ENCODE data around the gene EIF5B. TPM values are rescaled to one million over a fixed set of nuclear protein-coding genes. Genes with fewer than 3 reads are reported as not detected.

The EIF5B gene
- total and polyA plus RNA-seq, 2 of the 4 experiments (the other 2 are of a cell fraction), result 19.7 to 21.8 TPM

DNA sequence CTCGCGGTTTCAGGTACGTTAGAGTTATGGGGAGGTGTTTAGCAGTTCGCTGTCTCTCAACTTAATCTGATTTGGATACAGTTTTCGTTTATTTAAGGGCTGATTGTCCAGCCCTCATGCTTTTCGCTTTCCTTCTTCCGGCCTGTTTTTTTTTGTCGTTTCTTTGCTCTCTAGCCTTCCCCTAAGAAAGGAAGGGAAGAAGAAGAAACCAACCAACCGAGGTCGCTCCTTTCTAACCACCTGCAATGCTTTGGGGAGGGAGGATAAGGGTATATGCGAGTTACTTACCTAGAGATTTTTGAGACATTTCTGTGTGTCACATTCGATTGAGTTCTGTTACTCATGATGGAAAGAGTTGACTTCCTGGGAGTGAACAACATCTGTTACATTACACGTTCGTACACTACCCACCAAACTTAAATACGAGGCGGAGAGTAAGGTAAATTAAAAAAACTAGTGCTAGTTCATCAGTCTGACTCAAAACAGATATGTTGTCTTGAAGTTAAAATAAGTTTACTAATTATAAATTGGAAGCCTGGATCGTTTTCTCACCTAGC is 918 bp downstream of the EIF5B start:
- Histone ChIP-seq H4K8ac (ENCODE audit: low read depth in 2 of 2, low read length in 2 of 2) (peak overlapping the region; percentile 12 to 88; a peak in 3 of 4 replicates), H2BK120ac (ENCODE audit: low read depth, low read length) (no peak overlapping the region), H3K36me3 (ENCODE audit: control insufficient read depth, insufficient read depth, low read length) (no peaks in the 10 kb centered on the region), H3K4ac (ENCODE audit: low read depth, low read length) (peak overlapping the region; percentile 67), H3K27me3 (ENCODE audit: control insufficient read depth, insufficient read depth, low read length) (no peaks in the 10 kb centered on the region), H3K56ac (ENCODE audit: extremely low read depth, insufficient read depth, low read length) (peak overlapping the region; percentile 50; the same call in 1 of the 2 replicates), H2BK20ac (ENCODE audit: low read depth, low read length) (no peak overlapping the region), H4K5ac (ENCODE audit: low read depth, low read length) (peak overlapping the region; percentile 16; the same call in 1 of the 2 replicates), H3K4me3 (ENCODE audit: insufficient read depth, low read depth, low read length) (peak overlapping the region; percentile 69), H3K18ac (ENCODE audit: low read depth, low read length) (no peak overlapping the region), H3K9ac (ENCODE audit: low read depth, low read length) (peak overlapping the region; percentile 76), H2BK5ac (ENCODE audit: low read depth, low read length, poor library complexity, severe bottlenecking) (peak overlapping the region; percentile 60), H3K9me1 (ENCODE audit: insufficient read depth, low read length) (peaks cover 3% of the 10 kb centered on the region; the same call in 1 of the 2 replicates), H3K27ac (ENCODE audit: insufficient read depth, low read length) (peak overlapping the region; percentile 66), H3K4me2 (ENCODE audit: low read depth, low read length) (peak overlapping the region; percentile 93), H4K91ac (ENCODE audit: insufficient read depth, low read depth, low read length) (no peak overlapping the region), H3K9me3 (ENCODE audit: control insufficient read depth, insufficient read depth, low read length) (no peaks in the 10 kb centered on the region), H3K23ac (ENCODE audit: low read depth, low read length) (peak overlapping the region; percentile 90), H2AK9ac (replicated peaks; ENCODE audit: low read depth, low read length, poor library complexity) (peak overlapping the region; percentile 50), H3K4me1 (ENCODE audit: control insufficient read depth, insufficient read depth, low read length) (no peaks in the 10 kb centered on the region), H2BK15ac (ENCODE audit: low read depth, low read length) (no peak overlapping the region), H4K20me1 (ENCODE audit: insufficient read depth, low read length) (peaks cover 31% of the 10 kb centered on the region), H3K79me1 (ENCODE audit: low read depth in 1 of 2, low read length in 2 of 2) (peaks cover 0 to 37% of the 10 kb centered on the region in 2 experiments; a peak in 3 of 4 replicates), H3K14ac (replicated peaks; ENCODE audit: low read depth, low read length) (peak overlapping the region; percentile 68), H2AK5ac (ENCODE audit: low read depth, low read length) (no peak overlapping the region; the same call in 1 of the 2 replicates), H2AFZ (replicated peaks; ENCODE audit: low read length, poor library complexity) (peak overlapping the region; percentile 98)
- no TSS peak for BruUV-seq (replicated peaks)
- no peak for TF ChIP-seq RFX5 (IDR thresholded peaks at IDR 0.05; ENCODE audit: low read depth, low read length)
- TF ChIP-seq MAFK (IDR thresholded peaks at IDR 0.05; ENCODE audit: low read depth, low read length), result no peak
- no peak for TF ChIP-seq BHLHE40 (IDR thresholded peaks at IDR 0.05; ENCODE audit: low read depth, low read length)
- TF ChIP-seq, protein P1, sequence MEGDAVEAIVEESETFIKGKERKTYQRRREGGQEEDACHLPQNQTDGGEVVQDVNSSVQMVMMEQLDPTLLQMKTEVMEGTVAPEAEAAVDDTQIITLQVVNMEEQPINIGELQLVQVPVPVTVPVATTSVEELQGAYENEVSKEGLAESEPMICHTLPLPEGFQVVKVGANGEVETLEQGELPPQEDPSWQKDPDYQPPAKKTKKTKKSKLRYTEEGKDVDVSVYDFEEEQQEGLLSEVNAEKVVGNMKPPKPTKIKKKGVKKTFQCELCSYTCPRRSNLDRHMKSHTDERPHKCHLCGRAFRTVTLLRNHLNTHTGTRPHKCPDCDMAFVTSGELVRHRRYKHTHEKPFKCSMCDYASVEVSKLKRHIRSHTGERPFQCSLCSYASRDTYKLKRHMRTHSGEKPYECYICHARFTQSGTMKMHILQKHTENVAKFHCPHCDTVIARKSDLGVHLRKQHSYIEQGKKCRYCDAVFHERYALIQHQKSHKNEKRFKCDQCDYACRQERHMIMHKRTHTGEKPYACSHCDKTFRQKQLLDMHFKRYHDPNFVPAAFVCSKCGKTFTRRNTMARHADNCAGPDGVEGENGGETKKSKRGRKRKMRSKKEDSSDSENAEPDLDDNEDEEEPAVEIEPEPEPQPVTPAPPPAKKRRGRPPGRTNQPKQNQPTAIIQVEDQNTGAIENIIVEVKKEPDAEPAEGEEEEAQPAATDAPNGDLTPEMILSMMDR (conservative IDR thresholded peaks at IDR 0.05; ENCODE audit: low read depth, low read length), result no peak
- TF ChIP-seq MAZ (IDR thresholded peaks at IDR 0.05; ENCODE audit: borderline replicate concordance, low read depth, low read length), result no peak
- TF ChIP-seq, protein P2, sequence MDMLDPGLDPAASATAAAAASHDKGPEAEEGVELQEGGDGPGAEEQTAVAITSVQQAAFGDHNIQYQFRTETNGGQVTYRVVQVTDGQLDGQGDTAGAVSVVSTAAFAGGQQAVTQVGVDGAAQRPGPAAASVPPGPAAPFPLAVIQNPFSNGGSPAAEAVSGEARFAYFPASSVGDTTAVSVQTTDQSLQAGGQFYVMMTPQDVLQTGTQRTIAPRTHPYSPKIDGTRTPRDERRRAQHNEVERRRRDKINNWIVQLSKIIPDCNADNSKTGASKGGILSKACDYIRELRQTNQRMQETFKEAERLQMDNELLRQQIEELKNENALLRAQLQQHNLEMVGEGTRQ (IDR thresholded peaks at IDR 0.05; ENCODE audit: low read depth, low read length), result no peak
- no peak for TF ChIP-seq FOS (IDR thresholded peaks at IDR 0.05; ENCODE audit: low read depth, low read length)
- TF ChIP-seq NFE2L2 (IDR thresholded peaks at IDR 0.05; ENCODE audit: low read depth, low read length), result no peak
- no peak for TF ChIP-seq RCOR1 (IDR thresholded peaks at IDR 0.05; ENCODE audit: insufficient replicate concordance, low read length)
- no peak for TF ChIP-seq CHD1 (IDR thresholded peaks at IDR 0.05; ENCODE audit: low read depth, low read length)
- TF ChIP-seq RAD21 (IDR thresholded peaks at IDR 0.05; ENCODE audit: low read length), result no peak
- no peak for TF ChIP-seq SMC3 (IDR thresholded peaks at IDR 0.05; ENCODE audit: low read depth, low read length)
- TF ChIP-seq MXI1 (IDR thresholded peaks at IDR 0.05; ENCODE audit: borderline replicate concordance, low read depth, low read length), result no peak
- no peak for TF ChIP-seq POLR2A (IDR thresholded peaks at IDR 0.05; ENCODE audit: low read depth, low read length)
- TF ChIP-seq, protein P3, sequence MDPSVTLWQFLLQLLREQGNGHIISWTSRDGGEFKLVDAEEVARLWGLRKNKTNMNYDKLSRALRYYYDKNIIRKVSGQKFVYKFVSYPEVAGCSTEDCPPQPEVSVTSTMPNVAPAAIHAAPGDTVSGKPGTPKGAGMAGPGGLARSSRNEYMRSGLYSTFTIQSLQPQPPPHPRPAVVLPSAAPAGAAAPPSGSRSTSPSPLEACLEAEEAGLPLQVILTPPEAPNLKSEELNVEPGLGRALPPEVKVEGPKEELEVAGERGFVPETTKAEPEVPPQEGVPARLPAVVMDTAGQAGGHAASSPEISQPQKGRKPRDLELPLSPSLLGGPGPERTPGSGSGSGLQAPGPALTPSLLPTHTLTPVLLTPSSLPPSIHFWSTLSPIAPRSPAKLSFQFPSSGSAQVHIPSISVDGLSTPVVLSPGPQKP (IDR thresholded peaks at IDR 0.05; ENCODE audit: borderline replicate concordance, low read depth, low read length), result no peak
- no CpG with 5 or more reads among the region's 17 CpGs for WGBS, 2 experiments (ENCODE audit: extremely low coverage in 2 of 2, insufficient read length in 1 of 2)
- DNase-seq (peak; percentile 12), ATAC-seq (ENCODE audit: low read depth) (no peak)
- in situ Hi-C loops (cut with MboI; ENCODE audit: low sequenced_read_pairs), result loop anchor here (10.0 kb wide), 1 partner anchor 153 kb away; the partner anchor contains the start of genes MITD1 and MRPL30
- CTCF ChIA-PET, result no interaction called here
- dilution Hi-C loops (cut with HindIII; ENCODE audit: low sequenced_read_pairs, unreplicated experiment), result no loop called here
- intact Hi-C loops (cut with micrococcal nuclease), result no loop called here
- POLR2A ChIA-PET (ENCODE audit: unreplicated experiment), result no interaction called here
